Right cardiac atrium (tissue), 5 donors: ENCODE measurements around the gene B3GALNT2. TPM values are rescaled to one million over a fixed set of nuclear protein-coding genes. Genes with fewer than 3 reads are reported as not detected.

Source experiments
- ATAC-seq, 2 donors: fragments of 200-7000 bp; cut with Tn5 transposase; one replicate each; pipeline versions ENCODE4 v1.8.0 to v1.9.1; 2020; ENCODE audit warnings: moderate library complexity in 2 of 2, mild to moderate bottlenecking in 1 of 2
- DNase-seq, 3 donors: peaks; one replicate each; pipeline ENCODE4 v3.0.0-alpha.2; 2020
- H3K27ac ChIP-seq: one replicate; pipeline ENCODE4 v1.5.1; 2013; ENCODE audit warnings: mild to moderate bottlenecking, low read length, control low read depth, moderate library complexity
- H3K27me3 ChIP-seq: one replicate; pipeline ENCODE4 v1.6.1; 2013; ENCODE audit not compliant: control insufficient read depth, insufficient read depth
- H3K4me1 ChIP-seq: one replicate; pipeline ENCODE4 v1.6.1; 2013; ENCODE audit warnings: low read length; ENCODE audit not compliant: control insufficient read depth, insufficient read depth
- H3K4me3 ChIP-seq: one replicate; pipeline ENCODE4 v1.5.1; 2013; ENCODE audit warnings: low read length, control low read depth
- H3K9me3 ChIP-seq: one replicate; pipeline ENCODE4 v1.6.1; 2013; ENCODE audit warnings: low read length; ENCODE audit not compliant: control insufficient read depth
- WGBS: extraction: QIAGEN DNeasy Blood & Tissue Kit; methylation state at CpG from one replicate; pipeline ENCODE4 v1.1.7; 2013; 5-methylcytosine and 5-hydroxymethylcytosine counted together
- intact Hi-C, 4 donors: fragments of 100-400 bp; cut with DNase I; formaldehyde crosslinking; loops; one replicate each; pipeline versions ENCODE4 v1.11.0 to v1.14.0; 2022 to 2023
- polyA plus RNA-seq: library from polyadenylated mRNA; stranded (reverse); fragments of 200-250 nt; gene quantifications from one replicate; pipeline ENCODE4 v1.2.3, GENCODE V29; 2013
- total RNA-seq, 4 donors: library from RNA; stranded (reverse); fragmentation: NEBNext Ultra II Directional; extraction: Animal tissue kit (Norgen Biotek cat#: 25700); gene quantifications; one replicate each; pipeline ENCODE4 v1.2.1, GENCODE V29; 2021
- donor health status: healthy with polysubstance abuse.
- donor health status: DM: no; HTN: yes; CAD: no.
- donor health status: DM: no; HTN: no; CAD: no.
- donor health status: DM: no; HTN: yes; CAD: no; lungs with severe emphysema.
- donor health status: DM: yes; HTN: yes; CAD: no.

B3GALNT2 gene
- total and polyA plus RNA-seq, 5 donors = 6.6 to 26.8 (median 21.7) TPM

DNA sequence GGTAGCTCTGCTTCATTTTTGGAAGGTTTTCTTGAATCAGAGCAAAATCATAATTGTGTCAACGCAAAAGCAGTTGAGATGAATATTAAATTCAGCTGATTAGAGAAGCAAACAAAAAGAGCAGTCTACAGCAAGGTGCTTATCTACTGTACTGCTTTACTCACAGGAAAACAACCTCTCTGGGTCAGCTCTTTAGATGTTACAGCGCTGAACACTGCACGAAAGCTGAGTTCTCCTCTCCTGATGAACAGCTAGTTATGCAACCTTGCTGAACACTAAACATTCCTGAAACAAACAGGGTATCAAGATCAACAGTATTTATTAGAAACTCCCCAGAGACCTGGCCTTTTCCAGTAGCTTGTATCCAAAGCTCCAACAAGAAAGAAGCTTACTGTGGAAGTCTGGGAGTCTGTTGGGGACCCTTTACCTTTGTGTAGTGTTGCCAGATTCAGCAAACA is 95.7 kb downstream of the B3GALNT2 start:
- H3K4me3 ChIP-seq = no peak overlapping the region
- H3K4me1 ChIP-seq = no peaks in the 10 kb centered on the region
- intact Hi-C loops = no loop called here
- ATAC-seq (no peak), DNase-seq (no peak)
- H3K27ac ChIP-seq = no peak overlapping the region
- no peaks in the 10 kb centered on the region for H3K27me3 ChIP-seq
- no peaks in the 10 kb centered on the region for H3K9me3 ChIP-seq
- WGBS = 79% methylated on average over 3 of the region's 3 CpGs

DNA sequence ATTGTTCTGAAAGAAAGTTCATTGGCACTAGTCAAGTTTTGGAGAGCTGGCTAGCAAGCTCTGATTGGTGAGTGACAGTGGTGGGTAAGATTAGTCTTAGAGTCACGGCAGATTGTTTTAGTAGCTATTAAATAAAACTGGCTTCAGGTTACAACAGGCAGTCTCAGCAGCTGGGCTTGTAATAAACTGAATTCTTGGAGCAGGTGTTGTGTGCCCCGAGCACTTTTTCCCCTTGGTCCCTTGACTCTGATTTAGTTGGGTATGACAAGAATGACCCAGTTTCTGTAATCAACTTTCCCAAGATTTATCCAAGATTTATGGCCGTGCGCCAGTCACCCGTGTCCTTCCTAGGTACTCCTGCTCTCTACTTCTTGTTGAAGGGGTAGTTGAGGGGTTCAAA is 96.8 kb downstream of the B3GALNT2 start:
- H3K27me3 ChIP-seq = no peaks in the 10 kb centered on the region
- H3K4me3 ChIP-seq = no peak overlapping the region
- no peaks in the 10 kb centered on the region for H3K4me1 ChIP-seq
- DNase-seq (no peak), ATAC-seq (no peak)
- WGBS = 78% methylated on average over 5 of the region's 5 CpGs
- no peaks in the 10 kb centered on the region for H3K9me3 ChIP-seq
- intact Hi-C loops = no loop called here
- H3K27ac ChIP-seq = no peak overlapping the region

DNA sequence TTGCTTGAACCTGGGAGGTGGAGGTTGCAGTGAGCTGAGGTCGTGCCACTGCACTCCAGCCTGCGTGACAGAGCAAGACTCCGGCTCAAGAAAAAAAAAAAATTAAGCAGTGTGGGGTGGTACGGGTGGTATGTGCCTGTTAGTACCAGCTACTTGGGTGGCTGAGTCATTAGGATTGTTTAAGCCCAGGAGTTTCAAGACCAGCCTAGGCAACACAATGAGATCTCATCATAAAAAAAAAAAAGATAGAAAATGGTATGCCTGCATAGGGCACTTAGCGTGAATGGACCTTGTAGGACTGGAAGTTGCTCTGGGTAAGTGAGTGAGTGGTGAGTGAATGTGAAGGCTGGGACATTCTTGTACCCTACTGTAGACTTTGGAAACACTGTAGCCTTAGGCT is 100.1 kb downstream of the B3GALNT2 start:
- ATAC-seq (no peak), DNase-seq (no peak)
- H3K27ac ChIP-seq = no peak overlapping the region
- intact Hi-C loops = no loop called here
- H3K4me1 ChIP-seq = peaks cover 1% of the 10 kb centered on the region
- no peak overlapping the region for H3K4me3 ChIP-seq
- H3K27me3 ChIP-seq = no peaks in the 10 kb centered on the region
- 90% methylated on average over 5 of the region's 5 CpGs for WGBS
- no peaks in the 10 kb centered on the region for H3K9me3 ChIP-seq

DNA sequence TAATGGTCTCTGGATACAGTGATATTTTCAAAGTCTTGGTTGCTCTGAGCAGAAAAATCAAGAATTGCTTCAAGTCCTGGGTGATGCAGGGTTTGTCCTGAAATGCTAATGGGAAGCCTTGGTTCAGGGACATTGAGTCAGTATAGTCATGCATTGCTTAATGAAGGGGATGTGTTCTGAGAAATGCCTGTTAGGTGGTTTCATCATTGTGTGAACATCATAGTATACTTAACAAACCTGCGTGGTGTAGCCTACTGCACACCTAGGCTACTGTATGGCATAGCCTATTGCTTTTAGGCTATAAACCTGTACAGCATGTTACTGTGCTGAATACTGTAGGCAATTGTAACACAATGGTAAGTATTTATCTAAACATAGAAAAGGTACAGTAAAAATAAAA is 100.7 kb downstream of the B3GALNT2 start:
- H3K4me1 ChIP-seq = peaks cover 1% of the 10 kb centered on the region
- H3K9me3 ChIP-seq = no peaks in the 10 kb centered on the region
- WGBS = 100% methylated on average over 1 of the region's 1 CpG
- no peaks in the 10 kb centered on the region for H3K27me3 ChIP-seq
- no peak overlapping the region for H3K27ac ChIP-seq
- H3K4me3 ChIP-seq = no peak overlapping the region
- ATAC-seq (no peak), DNase-seq (no peak)
- intact Hi-C loops = no loop called here

DNA sequence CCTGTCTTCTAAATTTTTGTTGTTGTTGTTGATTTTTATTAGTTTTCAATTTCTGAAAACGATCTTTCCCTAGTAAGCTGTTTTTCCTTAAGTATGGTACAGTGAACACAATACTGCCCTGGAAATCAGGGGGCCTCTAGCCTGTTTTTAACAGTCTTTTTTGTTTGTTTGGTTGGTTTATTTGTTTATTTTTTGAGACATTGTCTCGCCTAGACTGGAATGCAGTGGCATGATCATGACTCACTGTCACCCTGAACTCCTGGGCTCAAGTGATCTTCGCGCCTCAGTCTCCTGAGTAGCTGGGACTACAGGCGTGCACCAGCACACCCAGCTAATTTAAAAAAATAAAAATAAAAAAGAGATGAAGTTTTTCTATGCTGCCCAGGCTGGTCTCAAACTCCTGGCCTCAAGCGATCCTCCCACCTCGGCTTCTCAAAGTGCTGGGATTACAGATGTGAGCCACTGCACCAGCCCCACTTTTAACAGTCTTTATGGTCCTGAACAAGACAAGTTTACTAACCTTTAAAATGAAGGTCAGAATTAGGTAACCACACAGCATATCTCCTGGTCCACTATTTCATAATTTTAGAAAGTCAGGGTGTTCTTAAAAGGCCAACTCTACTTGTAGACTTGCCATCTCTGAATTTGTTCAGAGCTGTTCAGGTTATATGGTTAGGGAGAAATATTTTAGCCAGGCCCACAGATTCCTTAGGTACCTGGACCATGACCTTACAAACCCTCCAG is 101.6 kb downstream of the B3GALNT2 start:
- intact Hi-C loops = no loop called here
- 96% methylated on average over 7 of the region's 7 CpGs for WGBS
- DNase-seq = no peak

DNA sequence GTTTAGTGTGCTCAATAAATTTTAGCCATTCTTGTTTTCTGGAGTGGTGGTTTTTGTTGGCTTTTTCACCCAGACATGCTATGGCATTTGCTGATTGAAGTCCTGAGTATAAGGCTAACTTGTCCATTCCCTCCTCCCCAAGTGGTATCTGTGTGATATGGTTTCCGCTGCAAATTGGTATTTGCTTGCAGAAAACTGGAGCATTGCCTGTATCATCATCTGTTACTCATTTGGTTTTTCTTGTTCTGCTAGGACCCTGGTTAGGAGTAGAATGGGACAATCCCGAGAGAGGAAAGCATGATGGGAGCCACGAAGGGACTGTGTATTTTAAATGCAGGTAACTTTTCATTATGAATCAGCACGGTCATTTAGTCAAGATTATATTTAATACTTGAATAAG is 103.0 kb downstream of the B3GALNT2 start:
- Histone ChIP-seq H3K27ac (no peak overlapping the region), H3K4me3 (no peak overlapping the region), H3K4me1 (peaks cover 1% of the 10 kb centered on the region), H3K27me3 (no peaks in the 10 kb centered on the region), H3K9me3 (no peaks in the 10 kb centered on the region)
- WGBS = 86% methylated on average over 4 of the region's 4 CpGs
- no peak for DNase-seq
- ATAC-seq = no peak
- intact Hi-C loops = no loop called here

More for the DNA sequence above, 101.6 kb downstream of the B3GALNT2 start:
- Histone ChIP-seq H3K9me3 (no peaks in the 10 kb centered on the region), H3K4me3 (no peak overlapping the region), H3K27me3 (no peaks in the 10 kb centered on the region), H3K4me1 (peaks cover 1% of the 10 kb centered on the region), H3K27ac (no peak overlapping the region)
- ATAC-seq = no peak

Other genes with a start within 250 kb of the B3GALNT2 start
- 10 to 100 TPM; 18.4 to 22.4 (median 21.1) TPM for gene ARID4B, start 176.3 kb downstream of the B3GALNT2 start, total RNA-seq
- 10.8 TPM for gene ARID4B, start 176.3 kb downstream of the B3GALNT2 start, polyA plus RNA-seq
- gene GGPS1, start 175.9 kb downstream of the B3GALNT2 start, total RNA-seq = 10 to 100 TPM; 29.7 to 33.5 (median 31.0) TPM
- 22.0 TPM for gene GGPS1, start 175.9 kb downstream of the B3GALNT2 start, polyA plus RNA-seq
- gene TBCE, start 137.0 kb downstream of the B3GALNT2 start, total RNA-seq = 10 to 100 TPM; 13.3 to 22.3 (median 17.9) TPM
- 17.2 TPM for gene TBCE, start 137.0 kb downstream of the B3GALNT2 start, polyA plus RNA-seq
- not detected for gene GNG4, start 145.3 kb upstream of the B3GALNT2 start, total RNA-seq
- 0.11 TPM for gene GNG4, start 145.3 kb upstream of the B3GALNT2 start, polyA plus RNA-seq